Measurements from ENCODE around the gene IGFLR1. TPM values are rescaled to one million over a fixed set of nuclear protein-coding genes. Genes with fewer than 3 reads are reported as not detected.

The IGFLR1 gene
- total and polyA plus RNA-seq, 2 donors (not counting 3 experiments of a cell fraction or from before 2014, with no cell fraction given): 2.6 to 7.6 TPM

DNA sequence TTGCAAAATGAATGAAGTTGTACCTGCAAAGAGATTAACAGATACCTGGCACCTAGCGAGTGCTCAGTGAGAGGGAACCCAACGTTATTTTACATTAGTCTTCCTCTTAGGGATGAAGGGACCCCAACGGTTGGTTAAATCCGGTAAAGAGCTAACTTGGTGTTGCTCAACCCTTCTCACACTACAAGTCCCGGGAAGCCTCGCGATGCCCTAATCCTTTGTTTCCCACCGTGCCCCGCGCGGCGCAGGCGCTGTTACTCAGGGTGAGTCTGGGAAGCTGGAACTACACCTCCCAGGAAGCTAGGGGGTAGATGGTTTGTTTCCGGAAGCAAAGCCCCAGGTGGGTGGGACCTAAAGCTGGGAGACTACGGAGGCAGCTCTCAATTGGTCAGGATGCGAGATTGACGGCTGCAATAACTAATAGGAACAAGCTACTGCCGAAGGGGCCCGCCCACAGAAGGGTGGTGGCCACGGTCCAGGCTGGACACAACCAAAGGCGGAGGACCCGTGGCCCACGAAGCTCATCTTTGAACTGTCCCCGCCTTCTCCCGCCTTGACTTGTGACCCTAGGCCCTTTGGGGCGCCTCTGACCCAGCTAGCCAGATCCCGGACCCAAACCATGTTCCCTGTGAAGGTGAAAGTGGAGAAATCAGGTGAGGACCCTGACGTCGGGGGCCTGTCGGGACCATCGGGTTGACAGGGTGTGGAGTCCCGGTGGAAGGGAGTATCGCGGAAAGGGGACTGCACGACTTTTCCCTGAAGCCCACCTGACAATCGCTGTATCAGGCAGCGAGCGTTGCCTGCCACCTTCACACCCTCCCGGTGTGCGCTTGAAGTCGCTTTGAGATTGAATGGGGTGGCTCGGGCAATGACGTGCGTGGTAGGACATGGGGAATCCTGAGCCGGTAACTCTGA is 6.1 kb upstream of the IGFLR1 start, which contains the start of gene LIN37:
LIN37 (plus strand) TSS at position 471 of the 915 bp plus-strand sequence; CDS start at position 620, 149 bp downstream.
- intact Hi-C loops (cut with micrococcal nuclease): loop anchor here (1.0 kb wide), 1 partner anchor 9 kb away; the partner anchor contains the start of gene HSPB6
- POLR2A ChIA-PET: interaction anchor here (0.6 to 1.1 kb wide), 3 partner anchors 9 to 59 kb away, joined by 3 to 8 read pairs (median 5); partner anchors contain the start of gene HSPB6
- H3K79me2 ChIP-seq (ENCODE audit: control insufficient read depth, insufficient read depth, low read length): peaks cover 22% of the 10 kb centered on the region

DNA sequence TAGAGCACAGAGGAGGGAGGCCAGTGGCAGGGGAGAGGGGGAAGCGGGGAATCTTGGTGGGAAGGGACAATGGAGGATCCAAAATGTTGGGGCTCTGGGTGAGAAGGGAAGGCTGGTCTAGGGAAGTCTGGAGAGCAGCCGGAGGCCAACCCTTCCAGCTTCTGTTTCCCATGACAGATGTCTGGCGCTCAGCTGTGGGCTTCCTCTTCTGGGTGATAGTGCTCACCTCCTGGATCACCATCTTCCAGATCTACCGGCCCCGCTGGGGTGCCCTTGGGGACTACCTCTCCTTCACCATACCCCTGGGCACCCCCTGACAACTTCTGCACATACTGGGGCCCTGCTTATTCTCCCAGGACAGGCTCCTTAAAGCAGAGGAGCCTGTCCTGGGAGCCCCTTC is 4.3 kb upstream of the IGFLR1 start:
- peaks cover 19% of the 10 kb centered on the region for H3K4me1 ChIP-seq (ENCODE audit: control insufficient read depth, extremely low read depth, insufficient read depth, low read length)
- H3K27ac ChIP-seq (ENCODE audit: insufficient read depth, low read depth, low read length): no peak overlapping the region
- H3K4me3 ChIP-seq (replicated peaks in 1 of 3; ENCODE audit: insufficient read depth in 1 of 3, low read depth in 1 of 3, low read length in 3 of 3): peak overlapping the region in 1 of 3 experiments; percentile 87
- no peaks in the 10 kb centered on the region for H4K20me1 ChIP-seq (replicated peaks; ENCODE audit: control insufficient read depth, extremely low read depth, insufficient read depth, low read length)
- no peaks in the 10 kb centered on the region for H3K9me3 ChIP-seq (replicated peaks; ENCODE audit: control insufficient read depth, insufficient read depth, low read length)
- H3K27me3 ChIP-seq (ENCODE audit: control insufficient read depth in 2 of 2, insufficient read depth in 2 of 2, low read length in 2 of 2): no peaks in the 10 kb centered on the region
- DNase-seq (ENCODE audit: low read depth, low spot score): no peak
- FAIRE-seq: no peak
- ChIA-PET CTCF (no interaction called here), POLR2A (no interaction called here)
- H3K36me3 ChIP-seq (ENCODE audit: control insufficient read depth in 2 of 2, extremely low read depth in 1 of 2, insufficient read depth in 2 of 2, low read length in 2 of 2): no peaks in the 10 kb centered on the region
- H3K4me2 ChIP-seq (ENCODE audit: insufficient read depth, low read length): peak overlapping the region; percentile 87
- H3K9me1 ChIP-seq (replicated peaks; ENCODE audit: control insufficient read depth, extremely low read depth, insufficient read depth, low read length): no peaks in the 10 kb centered on the region
- H3K9ac ChIP-seq (replicated peaks; ENCODE audit: extremely low read depth, insufficient read depth, low read length): peak overlapping the region; percentile 82
- no TSS peak for BruUV-seq (replicated peaks)
- intact Hi-C loops (cut with micrococcal nuclease): no loop called here
- no peak for TF ChIP-seq GATA2 (IDR thresholded peaks at IDR 0.05; ENCODE audit: insufficient read depth, insufficient read length, low read depth, low read length)
- TF ChIP-seq, protein P1, sequence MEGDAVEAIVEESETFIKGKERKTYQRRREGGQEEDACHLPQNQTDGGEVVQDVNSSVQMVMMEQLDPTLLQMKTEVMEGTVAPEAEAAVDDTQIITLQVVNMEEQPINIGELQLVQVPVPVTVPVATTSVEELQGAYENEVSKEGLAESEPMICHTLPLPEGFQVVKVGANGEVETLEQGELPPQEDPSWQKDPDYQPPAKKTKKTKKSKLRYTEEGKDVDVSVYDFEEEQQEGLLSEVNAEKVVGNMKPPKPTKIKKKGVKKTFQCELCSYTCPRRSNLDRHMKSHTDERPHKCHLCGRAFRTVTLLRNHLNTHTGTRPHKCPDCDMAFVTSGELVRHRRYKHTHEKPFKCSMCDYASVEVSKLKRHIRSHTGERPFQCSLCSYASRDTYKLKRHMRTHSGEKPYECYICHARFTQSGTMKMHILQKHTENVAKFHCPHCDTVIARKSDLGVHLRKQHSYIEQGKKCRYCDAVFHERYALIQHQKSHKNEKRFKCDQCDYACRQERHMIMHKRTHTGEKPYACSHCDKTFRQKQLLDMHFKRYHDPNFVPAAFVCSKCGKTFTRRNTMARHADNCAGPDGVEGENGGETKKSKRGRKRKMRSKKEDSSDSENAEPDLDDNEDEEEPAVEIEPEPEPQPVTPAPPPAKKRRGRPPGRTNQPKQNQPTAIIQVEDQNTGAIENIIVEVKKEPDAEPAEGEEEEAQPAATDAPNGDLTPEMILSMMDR (IDR thresholded peaks at IDR 0.05; ENCODE audit: extremely low read depth in 1 of 2, insufficient read depth in 1 of 2, low read depth in 1 of 2, low read length in 2 of 2): no peak
- no peak for TF ChIP-seq MYC (IDR thresholded peaks at IDR 0.05; ENCODE audit: low read depth, low read length)
- no peak for TF ChIP-seq JUN (IDR thresholded peaks at IDR 0.05; ENCODE audit: borderline replicate concordance, insufficient read depth, insufficient read length, low read depth)
- TF ChIP-seq, protein P2, sequence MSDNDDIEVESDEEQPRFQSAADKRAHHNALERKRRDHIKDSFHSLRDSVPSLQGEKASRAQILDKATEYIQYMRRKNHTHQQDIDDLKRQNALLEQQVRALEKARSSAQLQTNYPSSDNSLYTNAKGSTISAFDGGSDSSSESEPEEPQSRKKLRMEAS (IDR thresholded peaks at IDR 0.05; ENCODE audit: insufficient read depth, insufficient read length): no peak
- no peak for TF ChIP-seq POLR2A (IDR thresholded peaks at IDR 0.05; ENCODE audit: low read depth, low read length)
- no peak overlapping the region for H2AFZ ChIP-seq (ENCODE audit: low read depth, low read length)
- dilution Hi-C loops (cut with MboI; ENCODE audit: extremely low pct_ligation_motif_present, low sequenced_read_pairs): no loop called here
- peaks cover 22% of the 10 kb centered on the region for H3K79me2 ChIP-seq (ENCODE audit: control insufficient read depth, insufficient read depth, low read length)

More for the DNA sequence above, 6.1 kb upstream of the IGFLR1 start, which contains the start of gene LIN37:
- H3K27ac ChIP-seq (ENCODE audit: insufficient read depth, low read depth, low read length): peak within 1 kb of the TSS; percentile 58
- H3K9ac ChIP-seq (replicated peaks; ENCODE audit: extremely low read depth, insufficient read depth, low read length): peak within 1 kb of the TSS; percentile 91
- TF ChIP-seq FOS (IDR thresholded peaks at IDR 0.05; ENCODE audit: borderline replicate concordance, insufficient read depth, low read length): no peak
- TF ChIP-seq POLR2A (IDR thresholded peaks at IDR 0.05; ENCODE audit: low read depth, low read length): peak; percentile 94
- TF ChIP-seq POLR2AphosphoS5 (IDR thresholded peaks at IDR 0.05; ENCODE audit: insufficient read depth, low read depth, low read length): peak; percentile 83
- H3K27me3 ChIP-seq (ENCODE audit: control insufficient read depth in 2 of 2, insufficient read depth in 2 of 2, low read length in 2 of 2): no peaks in the 10 kb centered on the region
- no peaks in the 10 kb centered on the region for H4K20me1 ChIP-seq (replicated peaks; ENCODE audit: control insufficient read depth, extremely low read depth, insufficient read depth, low read length)
- dilution Hi-C loops (cut with MboI; ENCODE audit: extremely low pct_ligation_motif_present, low sequenced_read_pairs): no loop called here
- no peaks in the 10 kb centered on the region for H3K9me1 ChIP-seq (replicated peaks; ENCODE audit: control insufficient read depth, extremely low read depth, insufficient read depth, low read length)
- peak within 1 kb of the TSS; percentile 78 to 90 (median 81) for H3K4me3 ChIP-seq (replicated peaks in 1 of 3; ENCODE audit: insufficient read depth in 1 of 3, low read depth in 1 of 3, low read length in 3 of 3)
- TSS peak; percentile 50 for BruUV-seq (replicated peaks)
- peaks cover 19% of the 10 kb centered on the region for H3K4me1 ChIP-seq (ENCODE audit: control insufficient read depth, extremely low read depth, insufficient read depth, low read length)
- CTCF ChIA-PET: interaction anchor here (0.6 to 1.4 kb wide), 11 partner anchors 8 to 183 kb away, joined by 3 to 11 read pairs (median 3); partner anchors contain the start of gene KMT2B
- no peaks in the 10 kb centered on the region for H3K9me3 ChIP-seq (replicated peaks; ENCODE audit: control insufficient read depth, insufficient read depth, low read length)
- DNase-seq (ENCODE audit: low read depth, low spot score) (peak; percentile 100), FAIRE-seq (peak; percentile 99)
- H3K36me3 ChIP-seq (ENCODE audit: control insufficient read depth in 2 of 2, extremely low read depth in 1 of 2, insufficient read depth in 2 of 2, low read length in 2 of 2): peaks cover 0 to 7% of the 10 kb centered on the region in 2 experiments
- H2AFZ ChIP-seq (ENCODE audit: low read depth, low read length): peak within 1 kb of the TSS; percentile 84
- H3K4me2 ChIP-seq (ENCODE audit: insufficient read depth, low read length): peak within 1 kb of the TSS; percentile 65
